HCT116 (cell line): ENCODE measurements around the gene MALSU1. TPM values are rescaled to one million over a fixed set of nuclear protein-coding genes. Genes with fewer than 3 reads are reported as not detected.

Experiments
- ATAC-seq: fragments of 200-7000 bp; cut with Tn5 transposase; 2 replicates; pipeline ENCODE4 v1.9.1; 2020; ENCODE audit warnings: mild to moderate bottlenecking, moderate library complexity
- BruUV-seq: library from RNA; stranded (reverse); fragments of 400-500 nt; replicated peaks from 2 replicates; lab custom pipeline; 2021; lab: Mats Ljungman, UMichigan
- CTCF ChIA-PET: fragments of 300-600 bp; sonication (Branson Sonifier 250); formaldehyde crosslinking; loops from one replicate; lab custom pipeline; 2021; ENCODE audit warnings: antibody characterized with exemption; lab: Charles Lee
- POLR2A ChIA-PET: fragments of 300-600, 350-600 bp; sonication (Branson Sonifier 250); formaldehyde crosslinking; loops from one replicate; lab custom pipeline; 2021; ENCODE audit warnings: antibody characterized with exemption; lab: Charles Lee
- RAD21 ChIA-PET, 2 experiments: fragments of 300-600 bp; sonication (Branson Sonifier 250); formaldehyde crosslinking; loops; one replicate each; lab custom pipeline; 2023; ENCODE audit warnings: low total read pairs in 2 of 2; ENCODE audit not compliant: uncharacterized antibody in 2 of 2, unreplicated experiment in 2 of 2, low non-redundant PET in 1 of 2; lab: Charles Lee
- DNase-seq: peaks from one replicate; pipeline ENCODE4 v3.0.0-alpha.2; 2010; ENCODE audit warnings: low read depth, low spot score
- H2AFZ ChIP-seq: fragments of 200-600 bp; shearing (Covaris generic), sonication (generic); 2 replicates; pipeline ENCODE4 v1.6.1; 2017; ENCODE audit warnings: low read depth, mixed run types, mixed read lengths, antibody characterized with exemption, low read length; ENCODE audit not compliant: poor library complexity, severe bottlenecking
- H3K27ac ChIP-seq: 2 replicates; pipeline ENCODE4 v1.5.1; 2012; ENCODE audit warnings: low read depth, low read length
- H3K27me3 ChIP-seq: fragments of 200-600 bp; sonication (generic); 2 replicates; pipeline ENCODE4 v1.6.1; 2016; ENCODE audit warnings: mixed run types, low read length, mixed read lengths; ENCODE audit not compliant: insufficient read depth
- H3K36me3 ChIP-seq, 2 experiments: fragments of 200-500 bp in 1 of 2; fragments of 200-600 bp in 1 of 2; sonication (Bioruptor generic) in 1 of 2; sonication (generic) in 1 of 2; 2 replicates each; pipeline versions ENCODE4 v1.5.1 to v1.6.1; 2014 to 2016; ENCODE audit warnings: low read length in 2 of 2, inconsistent platforms in 1 of 2, mixed read lengths in 1 of 2, mixed run types in 1 of 2; ENCODE audit not compliant: insufficient read depth in 2 of 2, control insufficient read depth in 1 of 2
- H3K4me1 ChIP-seq, 2 experiments: fragments of 200-600 bp in 1 of 2; sonication (generic) in 1 of 2; 2 replicates each; pipeline versions ENCODE4 v1.5.1 to v1.6.1; 2012 to 2017; ENCODE audit warnings: low read length in 2 of 2, inconsistent platforms in 1 of 2, mild to moderate bottlenecking in 1 of 2, mixed read lengths in 1 of 2, mixed run types in 1 of 2, moderate library complexity in 1 of 2; ENCODE audit not compliant: insufficient read depth in 2 of 2, control insufficient read depth in 1 of 2
- H3K4me2 ChIP-seq: fragments of 200-600 bp; sonication (generic); 2 replicates; pipeline ENCODE4 v1.6.1; 2017; ENCODE audit warnings: mixed run types, low read length, mixed read lengths
- H3K4me3 ChIP-seq, 2 experiments: fragments of 200-600 bp in 1 of 2; sonication (generic) in 1 of 2; replicated peaks in 1 of 2; 2 replicates each; pipeline ENCODE4 v1.5.1; 2011 to 2016; ENCODE audit warnings: low read length in 2 of 2, control low read depth in 1 of 2, low read depth in 1 of 2, mild to moderate bottlenecking in 1 of 2, mixed read lengths in 1 of 2, mixed run types in 1 of 2
- H3K79me2 ChIP-seq: fragments of 200-600 bp; sonication (generic); 2 replicates; pipeline ENCODE4 v1.6.1; 2017; ENCODE audit warnings: mild to moderate bottlenecking, mixed run types, low read length, moderate library complexity, mixed read lengths; ENCODE audit not compliant: insufficient read depth
- H3K9ac ChIP-seq: fragments of 200-600 bp; sonication (generic); 2 replicates; pipeline ENCODE4 v1.6.1; 2016; ENCODE audit warnings: low read length, mixed read lengths
- H3K9me2 ChIP-seq: fragments of 200-600 bp; sonication (generic), shearing (Covaris generic); 2 replicates; pipeline ENCODE4 v1.6.1; 2017; ENCODE audit warnings: mixed run types, mild to moderate bottlenecking, moderate library complexity; ENCODE audit not compliant: insufficient read depth
- H3K9me3 ChIP-seq, 2 experiments: fragments of 200-500 bp in 1 of 2; fragments of 200-600 bp in 1 of 2; sonication (Bioruptor generic) in 1 of 2; sonication (generic) in 1 of 2; 2 replicates each; pipeline ENCODE4 v1.6.1; 2014 to 2017; ENCODE audit warnings: low read length in 2 of 2, mixed read lengths in 2 of 2, inconsistent platforms in 1 of 2, low read depth in 1 of 2, mild to moderate bottlenecking in 1 of 2, mixed run types in 1 of 2, moderate library complexity in 1 of 2; ENCODE audit not compliant: control insufficient read depth in 1 of 2, insufficient read depth in 1 of 2
- H4K20me1 ChIP-seq: fragments of 200-600 bp; sonication (generic), shearing (Covaris generic); 2 replicates; pipeline ENCODE4 v1.6.1; 2017; ENCODE audit warnings: mixed run types, mild to moderate bottlenecking, moderate library complexity; ENCODE audit not compliant: insufficient read depth
- ATF3 ChIP-seq: IDR thresholded peaks from 2 replicates; pipeline ENCODE4 v1.6.1; 2012
- CBX3 ChIP-seq: IDR thresholded peaks from 2 replicates; pipeline ENCODE4 v1.6.1; 2012; ENCODE audit warnings: low read depth
- CEBPB ChIP-seq: IDR thresholded peaks from 2 replicates; pipeline ENCODE4 v1.6.1; 2012; ENCODE audit warnings: low read depth
- CTCF ChIP-seq, 3 experiments: fragments of 200-600 bp in 1 of 3; sonication (generic) in 1 of 3; IDR thresholded peaks in 2 of 3; conservative IDR thresholded peaks in 1 of 3; 2 replicates each; pipeline ENCODE4 v1.5.1; 2012 to 2017; ENCODE audit warnings: low read depth in 2 of 3, low read length in 2 of 3, antibody characterized with exemption in 1 of 3, borderline replicate concordance in 1 of 3, control low read depth in 1 of 3, mild to moderate bottlenecking in 1 of 3, mixed read lengths in 1 of 3, mixed run types in 1 of 3, moderate library complexity in 1 of 3; ENCODE audit not compliant: insufficient read depth in 1 of 3
- EZH2 ChIP-seq: fragments of 200-600 bp; sonication (generic); IDR thresholded peaks from 2 replicates; pipeline ENCODE4 v1.6.1; 2017; ENCODE audit warnings: antibody characterized with exemption, mixed run types
- FOSL1 ChIP-seq: IDR thresholded peaks from 2 replicates; pipeline ENCODE4 v1.6.1; 2012; ENCODE audit warnings: low read depth
- POLR2A ChIP-seq: IDR thresholded peaks from 2 replicates; pipeline ENCODE4 v1.7.0; 2011; ENCODE audit warnings: borderline replicate concordance; ENCODE audit not compliant: insufficient read depth, insufficient read length; ENCODE audit errors: extremely low read depth
- RAD21 ChIP-seq: IDR thresholded peaks from 2 replicates; pipeline ENCODE4 v1.6.1; 2012; ENCODE audit warnings: low read depth, mild to moderate bottlenecking
- SP1 ChIP-seq: IDR thresholded peaks from 2 replicates; pipeline ENCODE4 v1.6.1; 2012; ENCODE audit warnings: low read depth
- TCF7L2 ChIP-seq: IDR thresholded peaks from 2 replicates; pipeline ENCODE4 v1.7.0; 2011; ENCODE audit warnings: borderline replicate concordance, inconsistent platforms; ENCODE audit not compliant: insufficient read depth, insufficient read length; ENCODE audit errors: extremely low read depth
- ZBTB33 ChIP-seq: IDR thresholded peaks from 2 replicates; pipeline ENCODE4 v1.6.1; 2011; ENCODE audit warnings: mild to moderate bottlenecking, low read length, moderate library complexity; ENCODE audit not compliant: insufficient replicate concordance; ENCODE audit errors: extremely low read depth
- ZFX ChIP-seq: fragments of 450-650 bp; IDR thresholded peaks from 2 replicates; pipeline ENCODE4 v1.6.1; 2017
- intact Hi-C: fragments of 100-400 bp; cut with micrococcal nuclease; formaldehyde crosslinking; loops from 2 replicates; pipeline ENCODE4 v1.10.0; 2022
- total RNA-seq: library from RNA; stranded (reverse); gene quantifications from one replicate; pipeline ENCODE4 v1.2.1, GENCODE V29; 2021; ENCODE audit not compliant: unreplicated experiment
- TF ChIP-seq, protein P1 (sequence below): IDR thresholded peaks from 2 replicates; pipeline ENCODE4 v1.6.1; 2012

The MALSU1 gene
- total RNA-seq, 1 experiment from 2014 or later, result 105 TPM

DNA sequence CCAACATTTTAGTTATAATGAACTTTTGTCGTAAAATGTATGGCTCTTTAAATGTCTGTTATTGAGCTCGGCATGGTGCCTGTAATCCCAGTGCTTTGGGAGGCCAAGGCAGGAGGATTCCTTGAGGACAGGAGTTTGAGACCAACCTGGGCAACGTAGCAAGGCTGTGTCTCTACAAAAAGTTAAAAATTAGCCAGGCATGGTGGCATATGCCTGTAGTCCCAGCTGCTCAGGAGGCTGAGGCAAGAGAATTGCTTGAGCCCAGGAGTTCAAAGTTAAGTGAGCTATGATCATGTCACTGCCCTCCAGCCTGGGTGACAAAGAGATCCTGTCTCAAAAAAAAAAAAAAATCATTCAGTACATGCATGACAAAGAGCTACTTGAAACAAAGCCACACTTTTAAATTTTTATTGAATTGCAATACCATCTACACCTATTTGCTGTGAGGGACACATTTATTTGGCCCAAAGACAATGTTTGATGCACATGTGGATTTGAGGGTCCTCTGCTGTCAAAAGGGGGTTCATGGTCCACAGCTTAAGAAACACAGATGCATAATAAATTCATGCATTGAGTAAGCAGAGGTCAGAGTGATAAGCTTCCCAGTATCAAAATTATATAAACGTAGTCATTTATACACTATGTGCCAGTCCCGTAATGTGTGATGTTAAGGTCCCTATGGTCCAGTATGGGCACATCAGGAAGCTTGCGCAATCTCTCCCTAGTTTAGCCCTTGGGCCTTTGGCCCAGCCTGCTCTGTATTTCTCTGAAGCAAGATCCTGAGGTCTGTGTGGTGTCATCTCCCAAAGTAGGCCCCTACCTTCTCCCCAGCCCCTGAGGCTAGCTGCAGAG is 4.4 kb upstream of the MALSU1 start:
- H3K9me3 ChIP-seq, result no peaks in the 10 kb centered on the region
- CTCF ChIA-PET, result interaction anchor here (1.7 kb wide), 1 partner anchor 22 kb away, joined by 5 read pairs; no protein-coding TSS in a partner anchor
- no peak for ATAC-seq

GRCh38 chr7:23295401-23295697 is 3.8 kb upstream of the MALSU1 start:
- H3K4me1 ChIP-seq, result peaks cover 15 to 49% of the 10 kb centered on the region in 2 experiments; a peak in 3 of 4 replicates
- no peaks in the 10 kb centered on the region; a peak in 1 of 4 replicates for H3K36me3 ChIP-seq
- RAD21 ChIA-PET, result no interaction called here
- CTCF ChIA-PET, result interaction anchor here (1.7 kb wide), 1 partner anchor 22 kb away, joined by 5 read pairs; no protein-coding TSS in a partner anchor
- DNase-seq (no peak), ATAC-seq (no peak)
- no peaks in the 10 kb centered on the region for H3K9me2 ChIP-seq
- no peaks in the 10 kb centered on the region for H3K9me3 ChIP-seq
- no peaks in the 10 kb centered on the region for H3K27me3 ChIP-seq
- no peak overlapping the region for H3K27ac ChIP-seq
- no peak overlapping the region for H3K9ac ChIP-seq
- intact Hi-C loops, result loop anchor here (5.0 kb wide), 1 partner anchor 188 kb away; the partner anchor contains the start of gene KLHL7
- H2AFZ ChIP-seq, result peak overlapping the region; percentile 19
- no peaks in the 10 kb centered on the region for H4K20me1 ChIP-seq
- POLR2A ChIA-PET, result interaction anchor here (1.6 kb wide), 1 partner anchor 20 kb away, joined by 4 read pairs; no protein-coding TSS in a partner anchor
- H3K79me2 ChIP-seq, result peaks cover 12% of the 10 kb centered on the region
- H3K4me3 ChIP-seq, result no peak overlapping the region
- BruUV-seq, result no TSS peak
- H3K4me2 ChIP-seq, result no peak overlapping the region
- TF ChIP-seq FOSL1, result no peak
- TF ChIP-seq ZFX, result no peak
- TF ChIP-seq ZBTB33, result no peak
- no peak for TF ChIP-seq ATF3
- no peak for TF ChIP-seq CBX3
- no peak for TF ChIP-seq SP1
- no peak for TF ChIP-seq TCF7L2
- TF ChIP-seq POLR2A, result no peak
- TF ChIP-seq CTCF (IDR thresholded peaks at IDR 0.05 in 2 of 3, conservative IDR thresholded peaks at IDR 0.05 in 1 of 3; ENCODE audit: borderline replicate concordance in 1 of 3, insufficient read depth in 1 of 3, low read depth in 2 of 3, low read length in 2 of 3), result no peak
- TF ChIP-seq EZH2, result no peak
- TF ChIP-seq, protein P1, sequence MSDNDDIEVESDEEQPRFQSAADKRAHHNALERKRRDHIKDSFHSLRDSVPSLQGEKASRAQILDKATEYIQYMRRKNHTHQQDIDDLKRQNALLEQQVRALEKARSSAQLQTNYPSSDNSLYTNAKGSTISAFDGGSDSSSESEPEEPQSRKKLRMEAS, result no peak
- no peak for TF ChIP-seq RAD21

More for the DNA sequence above, 4.4 kb upstream of the MALSU1 start:
- Histone ChIP-seq H3K27ac (no peak overlapping the region), H3K27me3 (no peaks in the 10 kb centered on the region), H3K36me3 (no peaks in the 10 kb centered on the region; a peak in 1 of 4 replicates), H3K9ac (no peak overlapping the region), H3K9me2 (no peaks in the 10 kb centered on the region), H3K4me1 (peaks cover 13 to 45% of the 10 kb centered on the region in 2 experiments; a peak in 3 of 4 replicates), H4K20me1 (no peaks in the 10 kb centered on the region), H3K4me2 (no peak overlapping the region), H3K79me2 (peaks cover 7% of the 10 kb centered on the region), H3K4me3 (no peak overlapping the region), H2AFZ (peak overlapping the region; percentile 19)
- TF ChIP-seq CEBPB, result peak; percentile 62; the same call in 1 of the 2 replicates
- TF ChIP-seq ATF3, result no peak
- DNase-seq, result no peak
- ChIA-PET POLR2A (interaction anchor here (1.2 to 1.6 kb wide), 2 partner anchors 15 to 19 kb away, joined by 3 to 4 read pairs; no protein-coding TSS in a partner anchor), RAD21 (no interaction called here)
- BruUV-seq, result no TSS peak
- intact Hi-C loops, result loop anchor here (5.0 kb wide), 1 partner anchor 187 kb away; the partner anchor contains the start of gene KLHL7
